SK-N-SH (cell line): ENCODE results near the gene SLC7A14. TPM values are rescaled to one million over a fixed set of nuclear protein-coding genes. Genes with fewer than 3 reads are reported as not detected.

Experiments used
- CTCF ChIA-PET: fragments of 300-600, 350-600 bp; formaldehyde crosslinking; extraction: SDS; loops from one replicate; lab custom pipeline; 2021; lab: Yijun Ruan, JAX
- POLR2A ChIA-PET: fragments of 350-600 bp; sonication (Branson Sonifier 250); formaldehyde crosslinking; extraction: SDS; loops from one replicate; lab custom pipeline; 2020; ENCODE audit warnings: antibody characterized with exemption, inconsistent platforms; lab: Yijun Ruan, JAX
- DNase-seq: peaks from one replicate; pipeline ENCODE4 v3.0.0; 2012
- H2AFZ ChIP-seq: fragments of 200-600 bp; sonication (generic); 2 replicates; pipeline ENCODE4 v1.8.1; 2016; ENCODE audit warnings: antibody characterized with exemption, mild to moderate bottlenecking, low read depth
- H3F3A ChIP-seq: fragments of 200-600 bp; sonication (generic); replicated peaks from 2 replicates; pipeline ENCODE3; 2016; ENCODE audit warnings: antibody characterized with exemption, mild to moderate bottlenecking; ENCODE audit not compliant: insufficient read depth
- H3K27ac ChIP-seq, 2 experiments: fragments of 200-500 bp in 1 of 2; fragments of 200-600 bp in 1 of 2; sonication (Bioruptor generic) in 1 of 2; sonication (generic), shearing (Covaris generic) in 1 of 2; 2 replicates each; pipeline versions ENCODE4 v1.5.1 to v1.6.1; 2014 to 2016; ENCODE audit warnings: low read depth in 2 of 2, inconsistent platforms in 1 of 2, low read length in 1 of 2, mild to moderate bottlenecking in 1 of 2, mixed read lengths in 1 of 2
- H3K27me3 ChIP-seq: fragments of 200-600 bp; sonication (generic), shearing (Covaris generic); 2 replicates; pipeline ENCODE4 v1.6.1; 2016; ENCODE audit warnings: mixed run types; ENCODE audit not compliant: insufficient read depth
- H3K36me3 ChIP-seq, 2 experiments: fragments of 200-500 bp in 1 of 2; fragments of 200-600 bp in 1 of 2; sonication (Bioruptor generic) in 1 of 2; sonication (generic) in 1 of 2; replicated peaks in 1 of 2; 2 replicates each; pipeline versions ENCODE3 to v1.5.1; 2014 to 2016; ENCODE audit warnings: low read length in 1 of 2, mild to moderate bottlenecking in 1 of 2; ENCODE audit not compliant: insufficient read depth in 2 of 2, control insufficient read depth in 1 of 2
- H3K4me1 ChIP-seq, 2 experiments: fragments of 200-500 bp in 1 of 2; fragments of 200-600 bp in 1 of 2; sonication (Bioruptor generic) in 1 of 2; sonication (generic), shearing (Covaris generic) in 1 of 2; 2 replicates each; pipeline versions ENCODE4 v1.5.1 to v1.6.1; 2014 to 2016; ENCODE audit warnings: low read depth in 1 of 2, low read length in 1 of 2, mixed run types in 1 of 2; ENCODE audit not compliant: insufficient read depth in 2 of 2, control insufficient read depth in 1 of 2
- H3K4me2 ChIP-seq: fragments of 200-600 bp; sonication (generic), shearing (Covaris generic); 2 replicates; pipeline ENCODE4 v1.6.1; 2017; ENCODE audit warnings: mixed run types
- H3K4me3 ChIP-seq, 2 experiments: fragments of 200-500 bp in 1 of 2; fragments of 200-600 bp in 1 of 2; sonication (Bioruptor generic) in 1 of 2; sonication (generic), shearing (Covaris generic) in 1 of 2; 2 replicates each; pipeline versions ENCODE4 v1.5.1 to v1.8.1; 2014 to 2016; ENCODE audit warnings: low read depth in 2 of 2, inconsistent platforms in 1 of 2, low read length in 1 of 2, mild to moderate bottlenecking in 1 of 2, mixed read lengths in 1 of 2, moderate library complexity in 1 of 2
- H3K79me2 ChIP-seq: fragments of 200-600 bp; sonication (generic); 2 replicates; pipeline ENCODE4 v1.8.1; 2017; ENCODE audit warnings: mild to moderate bottlenecking; ENCODE audit not compliant: insufficient read depth
- H3K9ac ChIP-seq: fragments of 200-600 bp; sonication (generic); 2 replicates; pipeline ENCODE4 v1.6.1; 2017; ENCODE audit warnings: mixed run types
- H3K9me2 ChIP-seq: fragments of 200-600 bp; sonication (generic); 2 replicates; pipeline ENCODE4 v1.6.1; 2017; ENCODE audit warnings: mixed run types
- H3K9me3 ChIP-seq: fragments of 200-600 bp; sonication (generic); 2 replicates; pipeline ENCODE4 v1.6.1; 2017; ENCODE audit warnings: mixed run types, mild to moderate bottlenecking, moderate library complexity
- H4K20me1 ChIP-seq: fragments of 200-600 bp; sonication (generic); 2 replicates; pipeline ENCODE4 v1.6.1; 2017; ENCODE audit warnings: mild to moderate bottlenecking, mixed run types; ENCODE audit not compliant: insufficient read depth
- ELF1 ChIP-seq: IDR thresholded peaks from 2 replicates; pipeline ENCODE4 v1.4.0; 2012
- EP300 ChIP-seq, 2 experiments: IDR thresholded peaks; 2 replicates each; pipeline versions ENCODE4 v1.4.0 to v1.6.1; 2012; ENCODE audit warnings: borderline replicate concordance in 1 of 2, low read depth in 1 of 2, low read length in 1 of 2
- EZH2phosphoT487 ChIP-seq: fragments of 200-600 bp; sonication (generic); IDR thresholded peaks from 2 replicates; pipeline ENCODE4 v1.6.1; 2017; ENCODE audit warnings: low read depth, mixed run types, mild to moderate bottlenecking, antibody characterized with exemption, moderate library complexity, borderline replicate concordance
- GABPA ChIP-seq: IDR thresholded peaks from 2 replicates; pipeline ENCODE4 v1.4.0; 2012; ENCODE audit warnings: low read depth, mild to moderate bottlenecking
- GATA2 ChIP-seq: sonication (generic); formaldehyde crosslinking; IDR thresholded peaks from 2 replicates; pipeline ENCODE4 v1.5.0; 2020; ENCODE audit warnings: mild to moderate bottlenecking, missing genetic modification reagents
- IRF3 ChIP-seq: fragments of 150-350 bp; IDR thresholded peaks from 2 replicates; pipeline ENCODE4 v1.6.1; 2016; ENCODE audit warnings: mild to moderate bottlenecking, low read depth, low read length
- NFIC ChIP-seq: IDR thresholded peaks from 2 replicates; pipeline ENCODE4 v1.4.0; 2012; ENCODE audit warnings: borderline replicate concordance
- NRF1 ChIP-seq: IDR thresholded peaks from 2 replicates; pipeline ENCODE4 v1.6.1; 2012; ENCODE audit warnings: low read depth, mild to moderate bottlenecking, low read length
- POLR2AphosphoS5 ChIP-seq: IDR thresholded peaks from 2 replicates; pipeline ENCODE4 v1.6.1; 2012; ENCODE audit warnings: low read depth, low read length
- RAD21 ChIP-seq: IDR thresholded peaks from 2 replicates; pipeline ENCODE4 v1.6.1; 2012; ENCODE audit warnings: mild to moderate bottlenecking, low read length
- RCOR1 ChIP-seq: fragments of 150-350 bp; IDR thresholded peaks from 2 replicates; pipeline ENCODE4 v1.6.1; 2017; ENCODE audit warnings: antibody characterized with exemption, low read length
- SIN3A ChIP-seq: IDR thresholded peaks from 2 replicates; pipeline ENCODE4 v1.6.1; 2012; ENCODE audit warnings: low read depth, mild to moderate bottlenecking, low read length, moderate library complexity, borderline replicate concordance
- TAF1 ChIP-seq: IDR thresholded peaks from 2 replicates; pipeline ENCODE4 v1.6.1; 2012; ENCODE audit warnings: low read depth, mild to moderate bottlenecking, low read length, moderate library complexity, borderline replicate concordance
- TCF12 ChIP-seq: IDR thresholded peaks from 2 replicates; pipeline ENCODE4 v1.4.0; 2012
- TEAD4 ChIP-seq: IDR thresholded peaks from 2 replicates; pipeline ENCODE4 v1.4.0; 2012; ENCODE audit warnings: mild to moderate bottlenecking, borderline replicate concordance; ENCODE audit not compliant: insufficient read depth
- USF1 ChIP-seq: IDR thresholded peaks from 2 replicates; pipeline ENCODE4 v1.4.0; 2012; ENCODE audit warnings: low read depth, borderline replicate concordance
- YY1 ChIP-seq: IDR thresholded peaks from 2 replicates; pipeline ENCODE4 v1.4.0; 2012; ENCODE audit warnings: low read depth, mild to moderate bottlenecking
- WGBS: methylation state at CpG from one replicate; pipeline ENCODE4 v1.1.6; 2017; ENCODE audit warnings: low lambda C conversion rate; 5-methylcytosine and 5-hydroxymethylcytosine counted together
- polyA plus RNA-seq, 3 experiments: library from polyadenylated mRNA; depleted of rRNA; stranded (reverse); fragments of >200 nt; gene quantifications; 2 replicates each; pipeline ENCODE4 v1.2.3, GENCODE V29; 2012

SLC7A14 gene
- polyA plus RNA-seq, 1 of the 3 experiments (the other 2 are of a cell fraction) = 2.5 TPM

- no peak overlapping the region for H2AFZ ChIP-seq
- peaks cover 0 to 10% of the 10 kb centered on the region in 2 experiments; a peak in 3 of 4 replicates for H3K4me1 ChIP-seq
- H3K27me3 ChIP-seq = no peaks in the 10 kb centered on the region
- H3F3A ChIP-seq = peaks cover 6% of the 10 kb centered on the region
- no peak overlapping the region for H3K4me2 ChIP-seq
- H3K4me3 ChIP-seq = no peak overlapping the region
- ChIA-PET CTCF (interaction anchor here (0.9 kb wide), 1 partner anchor 381 kb away, joined by 5 read pairs; no protein-coding TSS in a partner anchor), POLR2A (no interaction called here)
- no peak overlapping the region for H3K9ac ChIP-seq
- H3K9me2 ChIP-seq = no peaks in the 10 kb centered on the region
- no peaks in the 10 kb centered on the region for H3K36me3 ChIP-seq
- no peaks in the 10 kb centered on the region for H3K79me2 ChIP-seq
- H3K27ac ChIP-seq = no peak overlapping the region
- H3K9me3 ChIP-seq = no peaks in the 10 kb centered on the region
- TF ChIP-seq USF1 (no peak), EZH2phosphoT487 (no peak), ELF1 (no peak), TEAD4 (no peak), TAF1 (no peak), YY1 (no peak), RCOR1 (no peak), GATA2 (CRISPR knock-in tag) (no peak), NRF1 (no peak), SIN3A (no peak), EP300 (IDR thresholded peaks at IDR 0.05; ENCODE audit: borderline replicate concordance in 1 of 2, low read depth in 1 of 2, low read length in 1 of 2) (no peak), GABPA (no peak), TCF12 (no peak), POLR2AphosphoS5 (no peak), RAD21 (no peak)
- no peak for DNase-seq
- no peaks in the 10 kb centered on the region for H4K20me1 ChIP-seq
- WGBS = 81% methylated on average over 2 of the region's 2 CpGs
These were observed 157.8 kb downstream of the SLC7A14 start for GRCh38 chr3:170428095-170428494.

- peak; percentile 47 for DNase-seq
- CTCF ChIA-PET = interaction anchor here (1.1 to 2.7 kb wide), 4 partner anchors 9 to 386 kb away, joined by 3 to 11 read pairs (median 6); partner anchors contain the start of gene CLDN11
- Histone ChIP-seq H3K36me3 (no peaks in the 10 kb centered on the region), H2AFZ (no peak overlapping the region), H3K4me1 (peaks cover 0 to 12% of the 10 kb centered on the region in 2 experiments; a peak in 3 of 4 replicates), H3K4me3 (no peak overlapping the region), H3K4me2 (no peak overlapping the region), H3K79me2 (no peaks in the 10 kb centered on the region), H3K27ac (peak overlapping the region in 1 of 2 experiments; percentile 48; a peak in 2 of 4 replicates), H3K27me3 (no peaks in the 10 kb centered on the region), H3K9me3 (no peaks in the 10 kb centered on the region), H3K9ac (no peak overlapping the region), H3K9me2 (no peaks in the 10 kb centered on the region), H4K20me1 (no peaks in the 10 kb centered on the region), H3F3A (peaks cover 6% of the 10 kb centered on the region)
- POLR2A ChIA-PET = no interaction called here
- 81% methylated on average over 2 of the region's 2 CpGs for WGBS
- TF ChIP-seq GATA2 (CRISPR knock-in tag) (peak; percentile 56), IRF3 (no peak), NFIC (peak; percentile 22; the same call in 1 of the 2 replicates), RCOR1 (peak; percentile 46; the same call in 1 of the 2 replicates), NRF1 (no peak), SIN3A (no peak)
These were observed 159.6 kb downstream of the SLC7A14 start for GRCh38 chr3:170426240-170426797.
